HG02973 (cell line): ENCODE data around the gene SEC14L1.
"Not testable (repeated sequence)": the region's sequence is repeated elsewhere in the genome, so short reads cannot be mapped to it uniquely, and the experiment has no call there.

Source experiments
- ATAC-seq: cut with Tn5 transposase; IDR thresholded peaks from one replicate; pipeline ENCODE4 v1.9.1; 2021; ENCODE audit warnings: moderate library complexity; ENCODE audit not compliant: unreplicated experiment

Gene SEC14L1

DNA sequence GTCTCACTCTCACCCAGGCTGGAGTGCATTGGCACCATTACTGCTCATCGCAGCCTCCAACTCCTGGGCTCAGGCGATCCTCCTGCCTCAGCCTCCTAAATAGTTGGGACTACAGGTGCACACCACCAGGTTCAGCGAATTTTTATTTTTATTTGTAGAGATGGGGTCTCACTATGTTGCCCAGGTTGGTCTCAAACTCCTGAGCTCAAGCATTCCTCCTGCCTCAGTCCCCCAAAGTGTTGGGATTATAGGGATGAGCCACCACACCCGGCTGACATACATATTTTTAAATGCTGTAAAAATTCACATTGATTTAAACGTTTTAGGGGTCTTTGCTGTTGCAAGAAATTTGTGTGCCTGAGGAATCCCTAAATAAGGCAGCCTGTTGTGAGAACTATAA lies 24.8 kb upstream of the SEC14L1 start:
- ATAC-seq, result no peak

GRCh38 chr17:77116371-77116860 lies 24.4 kb upstream of the SEC14L1 start:
- ATAC-seq, result no peak

GRCh38 chr17:77117415-77117814 lies 23.4 kb upstream of the SEC14L1 start:
- no peak for ATAC-seq

DNA sequence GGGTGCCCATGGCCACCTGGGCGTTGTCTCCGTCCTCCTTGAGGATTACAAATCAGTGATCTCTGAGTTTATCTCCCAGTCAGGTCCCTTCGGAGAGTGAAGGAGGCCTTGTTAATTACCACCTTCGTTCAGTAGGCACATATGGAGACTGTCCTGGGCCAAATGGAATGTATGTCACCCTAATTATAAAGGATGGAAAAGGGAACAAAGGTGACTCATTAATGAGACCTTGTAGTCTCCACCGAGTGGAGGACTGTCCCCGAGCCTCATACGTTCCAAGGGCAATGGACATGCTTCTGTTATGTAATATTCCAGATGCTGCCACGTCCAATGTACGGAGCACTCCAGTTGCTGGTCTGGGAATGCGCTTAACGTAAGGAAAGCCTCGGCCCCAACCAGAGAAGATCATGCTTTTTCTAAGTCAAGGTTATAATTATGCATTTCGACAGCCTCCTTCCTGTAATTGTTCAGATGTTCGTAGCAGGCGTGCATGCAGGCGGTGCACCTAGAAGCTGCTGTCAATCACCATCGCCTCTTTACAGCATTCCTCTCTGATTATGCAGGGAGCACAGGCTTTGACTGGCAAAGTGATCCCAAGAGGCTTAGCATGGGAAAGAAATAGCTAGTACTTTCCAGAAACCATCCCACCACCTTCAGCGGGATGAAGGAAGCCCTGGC lies 22.4 kb upstream of the SEC14L1 start:
- no peak for ATAC-seq

GRCh38 chr17:77119668-77120301 lies 21.0 kb upstream of the SEC14L1 start:
- ATAC-seq, result no peak

DNA sequence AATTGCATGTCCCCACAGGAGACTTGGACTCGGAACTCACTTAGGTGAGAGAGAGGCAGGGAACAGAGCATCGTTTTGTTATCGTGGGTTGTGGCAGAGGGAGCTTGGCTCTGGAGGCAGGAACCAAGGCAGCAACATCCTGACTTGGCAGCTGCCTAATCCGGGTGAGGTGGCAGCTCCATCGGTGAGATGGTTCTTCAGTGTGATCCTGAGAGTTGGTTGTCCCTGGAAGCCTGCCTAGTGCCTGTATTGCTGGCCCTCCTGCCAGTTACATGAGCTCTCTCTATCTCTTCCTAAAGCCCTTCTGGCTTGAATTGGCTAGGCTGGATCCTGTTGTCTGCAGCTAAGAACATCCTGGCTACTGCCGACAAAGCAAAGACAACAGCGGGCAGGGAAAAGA lies 19.9 kb upstream of the SEC14L1 start:
- no peak for ATAC-seq

DNA sequence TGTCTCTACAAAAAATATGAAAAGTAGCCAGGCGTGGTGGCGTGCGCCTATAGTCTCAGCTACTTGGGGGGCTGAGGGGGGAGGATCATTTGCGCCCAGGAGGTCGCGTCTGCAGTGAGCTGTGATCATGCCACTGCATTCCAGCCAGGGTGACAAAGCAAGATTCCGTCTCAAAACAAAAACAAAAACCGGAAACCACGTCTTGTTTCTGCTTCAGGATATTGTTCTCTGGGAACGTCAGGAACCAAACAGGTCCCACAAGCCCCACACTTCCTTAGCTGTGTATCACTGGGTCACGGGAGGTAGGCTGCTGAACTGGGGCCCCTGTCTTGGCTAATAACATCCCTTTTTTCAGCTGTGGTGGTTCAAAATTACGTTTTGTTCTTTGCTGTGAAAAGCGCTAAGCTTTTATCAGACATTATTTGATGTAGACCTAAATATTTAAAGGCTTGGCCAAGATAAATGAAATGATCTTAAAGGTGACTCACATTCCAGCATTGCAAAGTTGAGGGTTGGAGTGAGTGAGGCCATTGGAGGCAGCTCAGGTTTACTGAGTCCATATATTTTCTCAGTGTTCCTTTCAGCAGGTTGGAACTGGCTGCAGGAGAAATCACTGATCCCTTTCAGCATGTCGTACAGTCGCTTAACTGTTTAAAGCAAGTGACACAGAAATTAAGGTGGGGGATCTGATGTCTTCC lies 16.4 kb upstream of the SEC14L1 start:
- ATAC-seq, result no peak

DNA sequence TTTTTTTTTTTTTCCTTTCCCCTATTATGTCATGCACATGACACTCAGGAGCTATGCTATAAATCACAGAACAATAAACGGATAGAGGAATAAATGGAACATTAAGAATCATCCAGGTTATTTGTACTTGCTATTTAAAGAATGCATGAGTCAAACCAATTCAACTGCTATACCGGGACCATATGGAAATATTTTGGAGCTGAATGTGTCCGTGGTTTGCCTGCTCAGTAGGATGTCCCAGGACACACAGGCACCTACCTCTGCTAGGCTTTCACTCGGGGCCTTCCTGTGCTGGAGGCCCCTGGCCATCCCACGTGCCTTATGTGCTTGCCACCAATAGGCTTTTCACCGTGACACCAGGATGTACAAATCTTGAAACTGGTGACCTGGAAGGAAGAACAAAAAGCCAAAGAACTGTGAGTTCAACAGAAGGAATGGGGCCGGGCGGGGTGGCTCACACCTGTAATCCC lies 15.3 kb upstream of the SEC14L1 start:
- no peak for ATAC-seq

DNA sequence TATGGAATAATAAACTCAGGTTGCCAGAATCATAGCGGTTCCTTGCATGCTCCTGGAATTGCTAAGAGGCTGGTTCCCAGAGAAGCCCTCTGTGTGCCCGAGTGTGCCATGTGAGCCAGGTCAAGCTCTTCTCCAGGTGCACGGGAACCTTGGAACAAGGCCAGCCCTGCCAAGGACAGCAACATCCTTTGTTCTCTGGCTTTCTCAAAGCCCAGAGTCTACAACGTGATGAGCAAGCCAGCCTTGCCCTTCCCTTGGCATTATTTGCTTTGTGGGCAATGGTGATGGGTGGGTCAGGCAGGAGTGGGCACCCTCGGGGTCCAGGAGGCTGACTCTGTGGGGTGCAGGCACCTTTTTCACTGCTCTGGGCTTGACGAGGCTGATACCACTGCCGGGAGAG lies 14.2 kb upstream of the SEC14L1 start:
- ATAC-seq, result no peak

- ATAC-seq, result no peak
These were observed 12.9 kb upstream of the SEC14L1 start for GRCh38 chr17:77127735-77128361.

DNA sequence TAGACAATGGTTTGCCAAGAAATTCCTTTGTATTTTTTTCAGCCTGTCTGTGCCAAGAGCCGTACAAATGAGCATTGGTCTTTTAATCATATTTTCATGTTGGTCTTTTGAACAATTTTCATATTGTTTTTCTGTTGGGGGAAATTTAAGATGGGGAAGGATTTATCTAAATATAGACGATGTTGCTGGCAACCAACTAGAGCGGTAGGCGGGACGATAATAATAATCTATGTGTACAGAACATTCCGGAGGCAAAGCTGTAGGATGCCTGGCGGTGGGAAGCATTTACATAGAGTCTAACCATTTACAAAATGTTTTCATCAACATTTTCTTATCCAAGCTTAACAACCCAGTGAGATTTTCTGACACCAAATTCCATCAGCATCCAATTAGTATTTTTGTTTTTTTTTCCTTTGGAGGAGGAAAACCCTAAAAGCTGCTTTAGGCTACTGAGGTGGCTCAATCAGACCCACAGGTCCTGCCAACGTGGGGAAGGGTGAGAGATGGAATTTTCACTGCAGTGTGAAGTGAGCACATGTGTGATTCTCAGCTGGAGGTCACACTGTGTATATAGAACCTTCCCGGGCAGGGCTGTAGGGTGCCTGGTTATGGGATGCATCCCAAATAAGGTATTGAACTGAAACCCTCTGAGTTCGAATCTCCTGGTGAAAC lies 11.7 kb upstream of the SEC14L1 start:
- ATAC-seq, result no peak

- ATAC-seq, result no peak
These were observed 11.0 kb upstream of the SEC14L1 start for GRCh38 chr17:77129568-77130301.

DNA sequence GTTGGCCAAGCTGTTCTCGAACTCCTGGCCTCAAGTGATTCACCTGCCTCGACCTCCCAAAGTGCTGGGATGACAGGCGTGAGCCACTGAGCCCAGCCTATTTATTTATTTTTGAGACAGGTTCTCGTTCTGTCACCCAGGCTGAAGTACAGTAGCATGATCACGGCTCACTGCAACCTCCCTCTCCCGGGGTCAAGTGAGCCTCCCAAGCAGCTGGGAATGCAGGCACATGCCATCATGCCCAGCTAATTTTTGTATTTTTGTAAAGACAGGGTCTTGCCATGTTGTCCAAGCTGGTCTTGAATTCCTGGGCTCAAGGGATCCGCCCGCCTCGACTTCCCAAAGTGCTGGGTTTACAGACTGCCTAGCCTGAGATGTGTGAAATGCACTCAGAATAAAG lies 10.2 kb upstream of the SEC14L1 start:
- ATAC-seq, result no peak

- ATAC-seq, result no peak
These were observed 8.9 kb upstream of the SEC14L1 start for GRCh38 chr17:77131904-77132303.

DNA sequence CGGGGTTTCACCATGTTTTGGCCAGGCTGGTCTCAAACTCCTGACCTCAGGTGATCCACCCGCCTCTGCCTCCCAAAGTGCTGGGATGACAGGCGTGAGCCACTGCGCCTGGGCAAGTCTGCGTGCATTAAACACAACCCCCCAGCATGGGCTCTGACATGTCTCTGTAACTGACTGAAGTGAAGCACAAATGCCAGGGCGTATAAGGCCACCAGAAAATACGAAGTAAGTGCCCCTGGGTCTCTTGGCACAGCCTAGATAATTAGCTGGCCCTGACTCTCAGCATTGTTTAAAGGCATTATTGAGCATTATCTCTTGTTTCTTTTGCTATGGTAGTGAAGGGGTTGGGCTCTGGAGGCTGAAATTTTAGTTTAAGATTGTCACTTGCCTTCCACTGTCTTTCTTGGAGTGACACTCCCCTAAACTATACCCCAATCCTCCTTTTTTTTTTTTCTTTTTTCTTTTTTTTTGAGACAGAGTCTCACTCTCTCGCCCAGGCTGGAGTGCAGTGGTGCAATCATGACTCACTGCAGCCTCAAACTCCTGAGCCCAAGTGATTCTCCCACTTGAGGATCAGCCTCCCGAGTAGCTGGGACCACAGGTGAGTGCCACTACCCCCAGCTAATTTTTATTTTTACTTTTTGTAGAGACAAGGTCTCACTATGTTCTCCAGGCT lies 8.2 kb upstream of the SEC14L1 start:
- no peak for ATAC-seq

DNA sequence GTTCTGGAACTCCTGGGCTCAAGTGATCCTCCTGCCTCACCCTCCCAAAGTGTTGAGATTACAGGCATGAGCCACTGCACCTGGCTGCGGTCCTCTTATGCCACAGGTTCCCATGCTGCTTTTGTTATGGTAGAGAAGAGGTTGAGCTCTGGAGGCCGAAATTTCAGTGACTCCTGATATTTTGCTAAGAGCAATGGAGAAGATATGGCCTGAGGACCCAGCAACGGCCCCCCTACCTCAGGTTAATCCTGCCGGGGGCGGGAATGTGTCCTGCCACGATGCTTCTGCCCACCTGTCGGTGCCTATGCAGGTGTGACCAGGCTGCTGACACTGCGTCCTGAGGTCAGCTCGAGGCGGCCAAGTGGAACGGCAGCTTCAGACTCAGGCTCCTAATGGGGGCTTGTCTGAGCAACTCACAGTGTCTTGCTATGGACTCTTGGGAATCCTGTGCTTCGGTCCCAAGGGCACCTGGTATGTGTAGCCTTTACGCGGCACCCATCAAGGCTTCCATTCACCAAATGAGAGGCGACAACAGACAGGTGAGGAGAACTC lies 7.6 kb upstream of the SEC14L1 start:
- no peak for ATAC-seq

GRCh38 chr17:77136420-77136767 lies 4.4 kb upstream of the SEC14L1 start:
- no peak for ATAC-seq

DNA sequence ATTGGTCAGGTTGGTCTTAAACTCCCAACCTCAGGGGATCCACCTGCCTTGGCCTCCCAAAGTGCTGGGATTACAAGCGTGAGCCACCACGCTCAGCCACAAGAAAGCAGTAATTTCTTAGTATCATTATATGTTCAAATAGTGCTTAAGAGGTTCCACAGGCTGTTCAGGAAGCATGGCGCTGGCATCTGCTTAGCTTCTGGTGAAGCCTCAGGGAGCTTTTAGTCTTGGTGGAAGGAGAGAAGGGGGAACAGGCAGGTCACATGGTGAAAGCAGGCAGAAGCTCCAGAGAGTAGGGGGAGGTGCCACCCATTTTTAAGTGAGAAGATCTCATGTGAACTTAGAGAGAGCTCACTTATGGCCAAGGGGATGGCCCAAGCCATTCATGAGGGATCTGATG lies 3.7 kb upstream of the SEC14L1 start:
- ATAC-seq, result no peak

DNA sequence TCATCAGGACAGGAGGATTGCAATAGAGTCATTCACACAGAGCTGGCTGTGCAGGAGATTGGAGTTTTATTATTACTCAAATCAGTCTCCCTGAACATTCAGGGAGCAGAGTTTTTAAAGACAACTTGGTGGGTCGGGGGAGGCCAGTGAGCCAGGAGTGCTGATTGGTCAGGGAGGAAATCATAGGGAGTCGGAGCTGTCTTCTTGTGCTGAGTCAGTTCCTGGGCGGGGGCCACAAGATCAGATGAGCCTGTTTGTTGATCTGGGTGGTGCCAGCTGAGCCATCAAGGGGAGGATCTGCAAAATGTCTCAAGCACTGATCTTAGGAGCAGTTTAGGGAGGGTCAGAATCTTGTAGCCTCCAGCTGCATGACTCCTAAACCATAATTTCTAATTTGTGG lies 2.9 kb upstream of the SEC14L1 start:
- ATAC-seq, result not testable (repeated sequence)
